NCI-H1417 (cell line): ENCODE results near the gene FOXN1.

Experiments used
- DNase-seq, 3 experiments: peaks; one replicate each; lab custom pipeline; 2025; lab: John Stamatoyannopoulos, UW

FOXN1 gene

DNA sequence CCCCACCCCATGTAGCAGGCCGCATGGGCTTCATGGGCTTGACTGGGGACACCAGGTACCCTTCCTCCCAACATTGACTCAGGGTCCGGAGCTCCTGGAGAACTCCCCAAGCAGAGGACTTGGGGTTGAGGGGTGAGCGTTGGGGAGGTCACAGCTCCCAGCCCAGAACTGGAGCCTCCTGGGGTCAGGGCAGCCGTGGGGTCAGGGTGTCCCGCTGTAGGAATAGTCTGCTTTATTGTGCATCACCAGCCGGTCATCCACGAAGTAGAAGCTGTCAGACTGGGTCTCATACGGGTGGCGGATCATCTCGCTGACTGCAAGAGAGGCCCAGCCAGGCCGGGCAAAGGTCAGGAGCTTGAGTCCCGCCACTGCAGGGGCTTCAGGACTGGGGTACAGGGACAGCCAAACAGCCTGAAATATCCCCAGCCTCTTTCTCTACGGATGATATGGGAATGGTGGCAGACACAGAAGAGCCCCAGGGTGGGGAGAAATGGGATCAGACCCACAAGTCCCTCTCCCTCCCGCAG lies 41.0 kb downstream of the FOXN1 start:
- no peak for DNase-seq

DNA sequence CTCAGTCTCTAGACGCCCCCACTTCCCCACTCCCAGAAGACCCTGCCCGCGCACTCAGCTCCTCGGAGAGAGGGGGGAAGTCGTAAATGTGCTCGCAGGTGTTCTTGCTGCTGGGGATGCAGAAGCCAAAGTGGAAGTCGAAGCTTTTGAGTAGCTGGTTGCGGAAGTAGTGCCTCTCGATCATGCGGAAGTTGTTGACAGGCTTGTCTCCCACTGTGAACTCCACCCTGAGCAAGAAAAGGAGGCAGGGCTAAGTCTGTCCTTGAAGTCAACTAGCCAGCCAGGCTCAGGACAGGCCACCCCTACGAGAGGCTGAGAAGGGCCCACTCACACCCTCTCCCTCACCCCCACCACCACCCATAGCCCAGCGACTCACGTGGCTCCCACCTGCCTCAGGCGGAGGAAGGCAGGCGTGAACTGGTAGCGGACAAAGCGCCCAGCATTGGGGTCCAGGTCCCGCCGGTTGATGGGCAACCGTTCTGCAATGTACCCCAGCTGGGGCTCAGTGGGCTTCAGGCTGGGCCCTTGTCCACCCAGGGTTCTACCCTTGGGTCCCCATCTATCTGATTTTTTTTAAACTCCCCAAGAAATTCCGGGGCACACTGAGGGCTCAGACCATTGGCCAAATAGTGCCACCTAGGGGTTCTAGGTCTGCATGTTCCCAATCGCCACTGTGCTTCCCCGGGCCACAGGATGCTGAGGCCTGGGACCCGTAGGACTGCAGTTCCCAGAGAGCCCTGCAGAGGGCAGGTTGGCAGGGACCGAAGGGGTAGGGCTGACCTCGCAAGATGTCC lies 41.7 kb downstream of the FOXN1 start:
- DNase-seq = peak; percentile 17 to 53 (median 42)

DNA sequence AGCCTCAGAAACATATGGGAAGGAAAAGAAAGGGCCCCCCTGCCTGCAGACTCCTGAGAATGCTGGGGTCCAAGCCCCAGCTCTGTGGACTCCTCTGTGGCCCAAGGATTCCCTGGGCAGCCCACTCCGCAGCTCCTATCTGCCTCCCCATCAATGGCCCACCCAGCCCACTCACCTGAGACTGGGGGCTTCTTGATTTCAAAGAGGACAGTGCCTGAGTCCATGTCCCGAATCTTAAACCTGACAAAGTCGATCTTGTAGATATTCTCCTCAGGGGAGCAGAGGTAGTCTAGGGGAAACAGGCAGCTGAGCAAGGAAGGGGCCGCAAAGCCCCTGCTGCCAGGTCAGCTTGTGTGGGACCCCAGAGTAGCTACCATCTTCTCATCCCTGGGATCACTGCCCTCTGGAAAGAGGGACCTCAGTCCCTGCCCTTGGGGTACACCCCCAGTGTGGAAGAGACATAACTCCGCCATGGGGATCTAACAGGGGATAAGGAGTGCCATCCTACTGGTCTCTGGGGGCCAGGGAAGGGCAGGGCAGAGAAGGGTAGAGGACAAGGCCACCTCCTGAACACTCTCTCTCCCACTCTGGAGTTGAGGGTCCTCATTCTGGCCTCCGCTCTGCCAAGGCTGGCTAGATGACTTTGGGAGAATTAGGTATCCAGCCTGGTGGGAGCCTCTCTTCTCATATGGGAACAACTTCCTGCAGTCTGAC lies 42.4 kb downstream of the FOXN1 start:
- DNase-seq = no peak

DNA sequence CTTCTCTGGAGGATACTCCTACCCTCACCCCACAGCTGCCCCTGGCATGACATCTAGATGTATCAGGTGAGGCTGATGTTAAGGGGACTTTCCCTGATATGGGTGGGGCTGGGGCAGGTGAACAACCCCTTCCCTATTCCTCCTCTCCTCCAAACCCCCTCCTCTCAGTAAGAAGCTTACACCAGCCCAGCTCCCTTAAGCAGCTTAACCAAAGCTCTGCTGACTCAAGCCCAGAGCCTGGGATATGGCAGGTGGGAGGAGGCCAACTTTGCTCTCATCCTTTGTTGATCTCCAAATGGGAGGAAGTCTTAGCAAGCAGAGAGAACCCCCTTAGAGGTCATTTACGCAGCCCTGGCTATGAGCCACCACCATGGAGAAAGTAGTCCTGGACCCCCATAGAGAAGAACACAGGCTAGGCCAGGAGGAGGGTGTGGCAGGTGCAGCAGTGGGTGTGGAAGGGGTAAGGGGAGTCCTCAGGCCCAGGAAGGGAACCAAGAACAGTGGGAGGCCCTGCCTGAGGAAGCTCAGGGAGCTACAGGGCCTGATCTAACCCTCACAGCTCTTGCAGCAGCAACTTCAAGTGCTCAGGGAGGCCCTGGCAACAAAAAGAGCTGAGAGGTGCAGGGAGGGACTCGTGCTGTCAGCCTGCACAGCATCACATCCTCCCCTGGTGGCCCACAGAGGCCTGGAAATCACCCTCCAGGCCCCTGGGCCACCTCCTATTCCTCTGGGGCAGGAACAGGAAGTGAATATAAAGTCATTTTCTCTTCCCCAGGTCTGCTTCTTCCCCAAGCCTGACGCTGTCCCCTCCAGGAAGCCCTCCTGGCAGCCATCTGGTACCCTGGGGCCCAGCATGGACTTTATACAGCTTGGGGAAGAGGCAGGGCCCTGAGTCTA lies 43.3 kb downstream of the FOXN1 start:
- DNase-seq = no peak

DNA sequence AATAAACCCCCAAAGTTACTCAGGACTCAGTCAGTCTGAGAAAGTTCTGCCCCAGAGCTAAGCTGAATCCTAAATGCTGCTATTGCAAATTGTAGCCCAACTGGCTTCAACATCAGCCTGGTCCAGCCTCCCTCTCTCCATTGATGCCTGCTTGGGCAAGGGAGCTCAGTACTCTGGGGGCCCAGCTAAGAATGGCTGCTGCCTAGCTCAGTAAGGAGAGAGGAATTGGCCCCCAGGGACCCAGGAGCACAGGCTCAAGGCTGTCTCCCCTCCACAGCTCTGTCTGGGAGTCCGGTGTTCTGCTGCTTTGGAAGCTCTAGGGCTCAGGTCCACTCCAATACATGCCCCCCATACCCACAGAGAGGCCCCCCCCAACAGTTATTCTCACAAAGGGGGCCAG lies 44.7 kb downstream of the FOXN1 start:
- no peak for DNase-seq

DNA sequence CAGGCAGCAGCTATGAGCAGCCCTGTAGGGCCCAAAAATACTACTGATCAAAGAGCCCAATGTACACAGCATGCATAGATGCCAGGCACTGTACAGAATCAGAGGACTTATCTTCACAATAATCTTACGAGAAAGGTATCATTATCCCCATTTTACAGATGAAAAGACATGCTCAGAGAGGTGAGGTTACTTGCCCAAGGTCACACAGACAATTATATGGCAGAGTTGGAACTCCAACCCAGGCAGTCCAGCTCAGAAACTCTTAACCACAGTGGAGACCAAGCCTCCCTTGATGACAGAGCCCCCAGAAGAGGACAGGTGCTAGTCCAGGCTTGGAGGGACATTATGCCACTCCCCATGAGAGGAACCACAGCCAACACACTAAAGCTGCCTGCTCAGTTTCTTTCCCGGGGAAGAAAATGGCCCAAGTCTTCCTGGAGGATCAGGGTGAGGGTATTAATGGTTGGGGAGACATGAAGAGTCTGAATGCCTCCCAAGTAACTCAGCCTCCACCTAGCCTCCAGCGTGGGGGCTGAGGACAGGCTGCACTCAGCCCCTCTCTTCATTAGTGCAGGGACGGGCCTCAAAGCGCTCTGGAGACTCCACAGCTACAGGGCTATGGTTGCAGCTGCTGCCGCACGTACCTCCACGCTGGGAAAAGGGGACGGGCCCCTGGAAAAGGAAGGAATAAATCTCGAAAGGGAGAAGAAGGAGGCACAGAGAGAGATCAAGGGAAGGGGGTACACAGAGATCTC lies 45.5 kb downstream of the FOXN1 start:
- DNase-seq = peak in 2 of 3 experiments; percentile 68 to 72

DNA sequence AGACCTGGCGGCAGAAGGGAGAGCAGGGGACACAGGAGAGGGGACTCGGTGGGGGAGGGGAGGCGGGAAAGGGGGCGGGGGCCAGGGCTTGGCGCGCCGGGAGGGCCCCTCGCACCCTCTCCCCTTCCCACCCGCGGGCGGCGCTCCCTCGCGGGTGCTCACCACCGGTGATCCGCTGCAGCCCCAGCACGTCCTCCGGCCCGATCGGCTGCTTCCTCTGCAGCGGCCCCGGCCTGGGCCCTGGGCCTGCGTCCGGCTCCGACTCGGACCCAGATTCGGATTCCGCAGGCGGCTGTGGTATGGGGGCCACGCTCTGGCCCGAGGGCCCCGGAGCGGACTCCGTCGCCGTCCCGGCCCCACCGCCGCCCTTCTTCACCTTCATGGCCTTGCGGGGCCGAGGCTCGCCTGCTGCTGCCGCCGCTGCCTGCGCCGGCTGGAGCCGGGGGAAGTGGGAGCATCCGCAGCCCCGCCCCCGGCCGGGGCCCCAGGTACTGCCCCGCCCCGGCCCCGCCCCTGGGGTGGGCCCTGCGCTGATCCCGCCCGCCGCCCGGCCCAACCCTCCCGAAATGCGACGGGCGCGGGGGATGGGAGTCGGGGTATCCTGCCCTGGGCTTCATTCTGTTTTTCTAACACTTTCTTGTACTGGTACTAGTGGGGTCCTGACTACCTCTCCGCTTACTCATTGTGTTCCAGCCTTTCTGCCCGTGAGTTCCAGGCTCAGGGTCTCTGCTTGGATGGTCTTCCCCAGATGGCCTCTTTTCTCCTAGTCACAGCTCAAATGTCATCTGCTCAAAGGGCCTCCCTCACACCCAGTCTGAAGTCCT lies 46.2 kb downstream of the FOXN1 start, which contains the start of gene UNC119:
Gene UNC119, minus strand, starts transcription at position 449 of the 824 bp plus-strand sequence. Its CDS starts 67 bp downstream, at position 382.
- peak; percentile 80 to 84 (median 82) for DNase-seq

GRCh38 chr17:28553000-28553505 lies 46.9 kb downstream of the FOXN1 start:
- DNase-seq = no peak

DNA sequence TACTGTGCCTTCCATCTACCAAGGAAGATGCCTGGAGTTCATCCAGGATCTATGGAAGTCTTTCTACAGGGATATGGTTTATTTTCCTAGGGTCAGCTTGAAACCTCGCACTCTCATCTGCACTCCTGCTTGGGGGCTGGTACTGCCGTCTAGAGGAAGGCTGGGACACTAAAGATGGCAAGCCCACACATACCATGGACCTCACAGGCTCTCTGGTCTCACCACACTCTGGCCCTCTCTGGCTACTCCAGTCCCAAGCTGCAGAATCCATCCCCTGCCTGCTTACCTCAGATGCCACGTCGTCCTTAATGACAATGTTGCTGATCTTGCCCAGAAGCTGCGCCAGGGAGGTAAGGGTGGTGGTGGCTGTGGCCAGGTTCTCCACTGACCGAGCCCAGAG lies 48.4 kb downstream of the FOXN1 start:
- DNase-seq = no peak

- no peak for DNase-seq
Measured at GRCh38 chr17:28555022-28555421, 48.9 kb downstream of the FOXN1 start.

DNA sequence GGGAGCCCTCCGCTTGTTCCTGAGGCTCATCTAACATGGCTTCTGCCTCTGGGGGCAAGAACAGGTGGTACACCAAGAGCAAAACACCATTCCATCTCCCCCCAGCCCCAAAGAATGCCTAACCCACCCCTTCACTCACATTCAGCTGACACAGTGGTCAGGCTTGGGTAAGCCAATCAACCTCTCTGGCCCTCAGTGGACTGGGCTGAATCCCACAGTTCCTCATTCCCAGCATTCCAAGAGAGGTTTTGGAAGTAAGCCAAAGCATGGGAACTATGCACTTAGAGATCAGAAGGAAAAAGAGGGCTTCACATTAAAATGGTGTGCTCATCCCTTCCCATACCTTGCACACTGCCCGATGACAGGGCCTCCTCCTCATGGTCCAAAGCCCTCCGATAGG lies 57.3 kb downstream of the FOXN1 start:
- DNase-seq = no peak

DNA sequence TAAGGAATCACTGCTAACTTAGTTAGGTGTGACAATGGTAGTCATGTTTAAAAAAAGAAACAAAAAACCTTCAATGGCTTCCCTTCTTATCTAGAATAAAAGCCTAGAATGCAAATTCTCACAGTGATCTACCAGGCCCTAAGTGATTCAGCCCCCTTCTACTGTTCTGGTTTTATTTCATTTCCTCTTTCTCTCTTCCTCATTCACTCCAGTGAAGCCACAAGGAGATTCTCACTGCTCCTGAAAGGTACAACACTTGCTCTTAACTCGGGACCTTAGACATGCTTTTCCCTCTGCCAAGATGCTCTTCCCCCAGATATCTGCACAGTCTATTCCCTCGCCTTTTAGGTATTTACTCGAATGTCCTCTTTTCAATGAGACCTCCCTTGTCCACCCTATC lies 61.5 kb downstream of the FOXN1 start:
- no peak for DNase-seq

DNA sequence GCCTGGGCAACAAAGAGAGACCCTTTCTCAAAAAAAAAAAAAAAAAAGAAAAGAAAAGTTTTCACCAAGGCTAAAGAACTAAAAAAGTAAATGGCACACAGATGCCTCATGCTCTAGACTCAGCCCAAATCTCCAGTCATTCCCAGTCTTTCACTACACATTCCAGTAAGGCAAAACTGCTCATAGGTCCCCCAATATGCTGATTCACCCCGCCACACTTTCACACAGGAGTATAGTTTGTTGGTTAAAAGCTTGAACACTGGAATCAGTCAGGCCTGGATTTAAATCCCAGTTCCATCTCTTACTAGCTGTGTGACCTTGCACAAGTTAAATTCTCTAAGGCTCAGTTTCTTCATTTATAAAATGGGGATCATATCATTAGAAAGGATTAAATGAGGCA lies 63.3 kb downstream of the FOXN1 start:
- no peak for DNase-seq

DNA sequence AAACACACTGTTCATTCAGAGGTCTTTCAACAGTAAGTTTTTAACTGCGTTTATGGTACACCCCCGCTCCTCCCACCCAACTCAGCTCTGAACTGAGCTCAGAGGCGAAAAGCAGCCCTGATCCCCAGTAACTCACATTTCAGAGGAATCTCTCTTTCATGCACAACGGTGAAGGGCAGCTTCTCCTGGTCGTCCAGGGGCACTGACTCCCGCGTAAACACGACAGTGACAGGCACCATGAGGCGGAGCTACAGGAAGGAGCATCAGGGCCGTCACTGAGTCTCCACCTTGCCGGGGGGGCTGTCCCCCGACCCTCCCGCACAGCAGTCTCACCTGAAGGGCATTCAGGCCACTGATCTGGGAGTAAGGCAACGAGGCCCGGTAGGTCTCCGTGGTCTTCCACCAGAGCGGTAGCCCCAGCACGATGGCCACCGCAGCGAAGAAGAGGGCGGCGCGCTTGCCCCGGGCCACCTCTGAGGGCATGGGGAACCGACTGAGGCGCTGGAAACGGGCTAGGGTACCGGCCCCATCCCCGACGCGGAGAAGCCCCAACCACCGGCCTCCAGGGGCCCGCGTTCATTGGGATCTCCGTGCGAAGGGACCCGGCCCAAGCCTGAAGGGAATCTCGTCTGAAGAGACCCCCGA lies 64.7 kb downstream of the FOXN1 start:
- peak; percentile 31 to 79 (median 76) for DNase-seq

GRCh38 chr17:28571361-28572122 lies 65.4 kb downstream of the FOXN1 start, which contains the start of gene PIGS:
Gene PIGS, minus strand, starts transcription at chr17:28571524. Its CDS starts 28 bp downstream, at chr17:28571496.
- DNase-seq = peak; percentile 92 to 96 (median 94)

GRCh38 chr17:28572259-28573039 lies 66.3 kb downstream of the FOXN1 start:
- DNase-seq = no peak

- DNase-seq = no peak
Measured at GRCh38 chr17:28573040-28573380, 66.9 kb downstream of the FOXN1 start.

- no peak for DNase-seq
Measured at GRCh38 chr17:28573521-28573920, 67.4 kb downstream of the FOXN1 start.
